COLO668 (cell line): Measurements from ENCODE around the gene CUEDC1.
"Not testable (repeated sequence)": the region's sequence is repeated elsewhere in the genome, so short reads cannot be mapped to it uniquely, and the experiment has no call there.

ENCODE experiments used
- DNase-seq: peaks from one replicate; lab custom pipeline; 2025; ENCODE audit not compliant: unreplicated experiment; lab: John Stamatoyannopoulos, UW

Gene CUEDC1

DNA sequence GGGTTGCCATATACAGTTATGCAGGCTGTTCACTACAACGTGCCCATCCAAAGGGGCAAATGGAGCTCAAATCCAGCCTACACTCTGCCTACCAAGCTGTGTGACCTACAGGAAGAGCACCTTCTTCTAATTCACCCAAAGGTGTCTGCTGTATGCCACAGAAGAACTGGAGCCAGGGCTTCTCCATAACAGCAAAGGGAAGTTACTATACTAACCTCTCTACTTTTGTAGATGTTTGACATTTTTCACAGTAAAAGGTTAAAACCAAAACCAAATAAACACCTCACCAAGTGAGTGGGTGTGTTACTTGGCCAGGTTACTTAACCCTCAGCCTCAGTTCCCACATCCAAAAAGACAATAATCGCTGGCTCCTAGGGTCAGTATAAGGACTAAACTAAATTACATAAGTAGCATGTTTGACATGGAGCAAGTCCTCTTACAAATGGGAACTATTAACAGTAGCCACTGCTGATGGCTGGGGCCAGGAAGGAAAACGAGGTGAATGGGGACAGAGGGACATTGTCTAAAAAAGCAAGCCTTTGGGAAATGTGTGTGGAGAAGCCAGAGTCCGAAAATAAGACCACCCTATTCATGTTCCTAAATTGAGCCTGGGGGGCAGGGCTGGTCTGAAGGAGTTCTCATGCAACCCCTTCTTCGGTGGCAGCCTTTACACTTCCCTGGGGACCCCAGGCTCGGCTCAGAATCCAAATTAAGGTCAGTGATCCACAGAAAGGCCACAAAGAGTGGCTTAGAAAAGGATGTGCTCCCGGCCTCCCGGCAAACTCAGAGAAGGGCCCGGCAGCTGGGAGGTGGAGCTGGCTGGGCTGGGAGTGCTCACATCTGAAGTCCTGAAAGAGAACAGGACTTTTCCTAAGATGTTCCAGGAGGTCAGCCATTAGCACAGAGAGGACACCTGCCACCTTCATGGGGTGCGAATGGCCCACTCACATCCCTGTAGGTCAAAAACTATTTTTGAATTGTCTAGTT, 13.5 kb downstream of the CUEDC1 start:
- DNase-seq = no peak

DNA sequence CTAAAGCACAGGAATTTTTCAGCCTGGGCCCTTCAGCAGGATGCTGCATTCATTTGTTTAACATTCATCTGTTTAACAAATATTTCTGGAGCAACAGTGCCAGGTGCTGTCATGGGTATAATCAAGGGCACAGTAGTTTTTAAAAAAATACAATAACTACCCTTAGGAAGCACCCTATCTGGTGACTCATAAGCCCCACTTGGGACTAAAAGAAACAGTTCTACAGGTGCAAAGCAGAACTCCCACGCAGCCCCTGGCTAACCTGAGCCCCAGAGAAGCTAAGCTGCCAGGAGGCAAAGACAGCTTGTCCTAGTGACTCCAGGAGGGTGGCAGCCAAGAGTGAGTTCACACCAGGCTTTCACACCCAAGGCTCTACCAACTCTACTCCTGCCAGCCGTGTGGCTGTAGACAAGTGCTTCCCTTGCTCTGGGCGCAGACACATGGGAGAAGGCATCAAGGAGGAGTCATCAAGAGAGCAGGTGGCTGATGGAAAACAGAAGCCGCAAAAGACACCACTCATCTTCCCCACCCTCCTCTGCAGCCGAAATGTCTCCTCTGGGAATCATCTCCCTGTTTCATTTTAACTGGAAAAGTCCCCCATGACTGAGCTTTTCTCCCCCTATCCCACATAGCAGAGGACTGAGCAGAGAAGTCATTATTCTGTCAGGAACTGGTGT, 14.4 kb downstream of the CUEDC1 start:
- peak; percentile 63 for DNase-seq

DNA sequence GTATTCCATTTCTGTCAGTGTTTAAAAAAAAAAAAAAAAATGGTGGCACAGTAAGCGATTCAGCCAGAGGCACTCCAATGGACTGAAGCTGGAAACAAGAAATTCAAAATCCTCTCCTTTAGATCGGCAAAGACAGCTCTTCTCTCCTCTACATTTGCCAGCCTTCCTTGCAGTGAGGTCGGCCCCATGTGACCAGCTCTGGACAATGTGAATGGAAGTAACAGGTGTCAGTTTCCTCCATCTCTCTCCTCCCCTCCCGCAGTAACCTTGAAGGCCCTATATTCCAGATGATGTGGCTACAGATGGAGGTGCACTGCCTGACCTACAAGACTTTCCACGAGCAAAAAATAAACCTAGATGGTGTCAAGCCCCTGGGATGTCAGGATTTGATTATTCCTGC, 15.0 kb downstream of the CUEDC1 start:
- DNase-seq = peak; percentile 48

- peak; percentile 80 for DNase-seq
Observed at GRCh38 chr17:57939797-57940196, 15.4 kb downstream of the CUEDC1 start.

- peak; percentile 64 for DNase-seq
Observed at GRCh38 chr17:57938061-57938502, 17.1 kb downstream of the CUEDC1 start.

- DNase-seq = peak; percentile 9
Observed at GRCh38 chr17:57937492-57937891, 17.7 kb downstream of the CUEDC1 start.

DNA sequence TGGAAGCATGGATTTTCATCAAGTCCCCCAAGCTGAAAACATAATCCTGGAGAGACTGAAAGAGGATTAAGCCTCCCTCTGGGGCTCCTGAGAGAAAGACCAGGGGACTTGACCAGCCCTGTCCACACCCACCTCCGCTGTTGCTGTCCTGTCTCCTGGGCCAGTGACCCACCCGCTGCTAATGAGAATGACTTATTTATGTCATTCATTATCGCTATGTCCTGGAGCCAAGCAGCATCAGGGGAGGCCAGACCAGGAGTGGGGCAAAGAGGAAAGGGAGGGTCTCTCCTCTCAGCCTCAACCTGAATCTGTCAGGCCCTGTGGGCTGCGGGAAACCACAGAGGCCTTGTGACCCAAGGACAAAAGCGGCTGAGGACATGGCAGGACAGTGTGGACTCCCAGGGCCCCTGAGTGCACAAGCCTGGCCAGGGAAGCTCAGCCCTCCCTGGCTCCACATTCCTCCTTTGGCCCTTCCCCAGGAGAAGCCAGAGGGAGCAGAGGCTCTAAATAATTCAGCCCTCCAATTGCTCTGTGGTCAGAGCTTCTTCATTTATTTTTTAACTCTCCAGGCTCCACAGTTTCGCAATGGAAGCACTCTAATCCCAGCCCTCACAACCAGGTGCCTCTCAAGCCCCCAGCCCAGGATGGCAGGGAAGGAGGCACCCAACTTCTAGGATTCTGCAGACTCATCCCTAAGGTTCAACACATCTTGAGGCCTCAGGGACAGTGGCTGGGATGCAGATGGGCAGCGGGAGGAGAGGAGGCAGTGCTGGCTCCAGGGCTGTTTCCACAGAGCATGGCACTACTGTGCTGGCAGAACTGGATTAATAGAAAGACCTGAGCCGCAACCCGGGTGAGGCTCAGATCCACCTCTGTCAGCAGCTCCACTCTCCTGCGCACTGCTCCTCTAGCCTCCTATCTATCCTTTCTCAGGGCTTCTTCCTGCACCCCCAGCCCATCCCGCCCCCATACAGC, 19.1 kb downstream of the CUEDC1 start:
- no peak for DNase-seq

- DNase-seq = no peak
Observed at GRCh38 chr17:57931488-57932137, 23.6 kb downstream of the CUEDC1 start.

DNA sequence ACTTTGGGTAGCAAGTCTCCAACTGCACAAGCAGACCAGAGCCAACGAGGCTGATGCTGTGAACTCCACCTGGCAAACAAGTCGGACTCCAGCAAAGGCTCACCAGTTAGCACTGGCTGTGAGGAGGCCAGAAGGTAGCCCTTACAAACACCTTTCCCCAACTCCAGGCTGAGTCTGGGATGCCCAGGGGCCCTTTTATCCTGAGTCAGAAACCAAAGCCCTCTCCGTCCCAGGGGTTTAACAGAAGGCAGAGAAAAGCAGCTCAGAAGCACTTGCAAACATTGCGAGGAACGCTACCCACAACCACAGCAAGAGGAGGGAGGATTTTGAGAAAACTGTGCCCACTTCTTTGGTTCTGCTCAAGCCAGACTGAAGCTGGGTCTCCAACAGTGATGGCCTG, 25.0 kb downstream of the CUEDC1 start:
- DNase-seq = no peak

GRCh38 chr17:57929386-57929785, 25.8 kb downstream of the CUEDC1 start:
- no peak for DNase-seq

GRCh38 chr17:57928928-57929327, 26.3 kb downstream of the CUEDC1 start:
- DNase-seq = no peak

DNA sequence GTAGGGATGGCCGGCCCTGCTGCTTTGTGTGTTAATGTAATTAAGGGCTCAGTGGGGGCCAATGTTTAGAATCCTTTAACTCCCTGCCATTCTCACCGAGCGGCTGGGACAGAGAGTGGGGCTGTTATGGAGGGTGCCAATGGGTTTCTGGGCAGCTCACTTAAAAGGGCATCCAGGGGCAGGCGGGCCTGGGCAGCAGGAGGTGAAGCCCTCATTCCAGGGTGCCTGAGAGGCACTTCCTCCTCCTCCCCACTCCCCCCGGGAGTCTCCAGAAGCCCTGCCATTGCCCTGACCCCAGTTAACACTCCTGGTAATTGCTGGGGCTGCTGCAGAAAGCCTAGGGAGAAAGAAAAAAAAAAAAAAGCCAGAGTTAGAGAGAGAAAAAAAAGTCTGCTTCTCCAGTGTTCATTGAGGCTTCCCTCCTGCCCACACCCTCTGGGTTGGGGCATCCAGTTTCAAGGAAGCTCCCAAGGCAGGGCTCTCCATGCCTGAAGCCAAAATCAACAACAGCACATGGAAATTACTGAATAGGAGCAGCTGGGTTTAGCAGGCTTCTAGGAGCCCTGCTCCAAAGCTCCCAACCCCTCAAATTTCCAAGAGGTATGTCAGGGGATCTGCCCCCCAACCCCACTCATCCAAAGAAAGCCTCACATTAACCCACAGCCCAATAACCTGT, 28.0 kb downstream of the CUEDC1 start:
- peak; percentile 57 for DNase-seq

DNA sequence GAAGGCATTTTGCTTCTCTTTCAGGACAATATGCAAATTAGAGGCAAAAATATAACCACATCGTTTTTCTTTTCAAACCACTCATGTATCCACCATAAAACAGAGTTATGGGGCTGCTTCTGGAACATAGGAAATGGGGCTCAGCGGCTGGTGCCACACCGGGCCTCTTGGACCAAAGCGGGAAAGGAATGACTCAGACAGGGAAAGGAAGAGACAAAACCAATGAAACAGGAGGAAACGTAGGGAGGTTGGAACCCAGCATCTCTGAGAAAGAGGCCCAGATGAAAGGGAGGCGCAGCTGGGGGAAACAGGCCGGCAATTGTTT, 28.5 kb downstream of the CUEDC1 start:
- no peak for DNase-seq

DNA sequence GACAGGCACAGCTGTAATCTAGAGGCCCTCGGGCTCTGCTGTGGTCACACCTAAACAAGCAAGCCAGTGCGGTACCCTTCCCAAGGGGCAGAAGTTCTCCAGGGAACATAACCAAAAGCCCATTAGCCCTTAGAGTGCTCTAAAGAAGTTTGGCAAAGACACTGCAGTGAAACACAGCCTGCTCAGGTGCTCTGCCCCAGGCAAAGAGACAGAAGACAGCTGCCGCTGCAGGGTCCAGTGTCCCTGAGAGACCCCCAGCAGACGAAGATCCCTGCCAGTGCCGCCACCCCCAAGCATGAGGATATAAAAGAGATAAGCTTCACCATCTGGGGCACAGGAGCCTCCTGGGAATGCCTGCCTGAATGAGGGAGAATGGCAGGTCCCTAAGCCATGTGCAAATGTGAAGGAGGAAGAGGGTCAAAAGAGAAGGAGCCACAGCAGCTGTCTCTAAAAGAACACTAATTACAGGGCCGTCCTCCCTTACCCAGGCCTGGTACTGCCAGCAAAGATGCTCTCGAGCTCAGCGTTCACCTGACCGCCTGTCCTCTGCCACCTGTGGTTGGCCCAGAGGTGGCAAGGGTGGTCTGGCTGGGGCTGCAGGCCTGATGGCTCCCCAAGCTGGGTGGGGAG, 29.7 kb downstream of the CUEDC1 start:
- peak; percentile 17 for DNase-seq

DNA sequence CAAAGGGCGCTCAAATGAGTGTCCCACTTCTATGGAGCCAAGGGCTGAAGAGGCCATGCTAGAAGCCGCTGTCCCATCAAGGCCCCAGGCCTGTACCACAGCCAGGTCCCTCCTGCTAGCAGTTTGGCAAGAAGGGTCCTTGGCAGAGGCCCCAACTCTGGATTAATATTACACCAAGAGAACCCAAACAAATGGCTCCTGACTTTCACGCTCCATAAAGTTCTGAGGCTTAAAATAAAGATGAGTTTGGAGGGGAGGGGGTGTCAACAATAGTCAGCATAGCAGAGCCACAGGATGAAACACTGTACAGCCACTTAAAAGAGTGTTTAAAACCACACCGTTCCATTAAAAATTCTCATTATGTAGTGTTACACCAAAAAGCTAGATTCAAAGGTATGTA, 30.5 kb downstream of the CUEDC1 start:
- no peak for DNase-seq

GRCh38 chr17:57923182-57923872, 31.9 kb downstream of the CUEDC1 start:
- DNase-seq = no peak

DNA sequence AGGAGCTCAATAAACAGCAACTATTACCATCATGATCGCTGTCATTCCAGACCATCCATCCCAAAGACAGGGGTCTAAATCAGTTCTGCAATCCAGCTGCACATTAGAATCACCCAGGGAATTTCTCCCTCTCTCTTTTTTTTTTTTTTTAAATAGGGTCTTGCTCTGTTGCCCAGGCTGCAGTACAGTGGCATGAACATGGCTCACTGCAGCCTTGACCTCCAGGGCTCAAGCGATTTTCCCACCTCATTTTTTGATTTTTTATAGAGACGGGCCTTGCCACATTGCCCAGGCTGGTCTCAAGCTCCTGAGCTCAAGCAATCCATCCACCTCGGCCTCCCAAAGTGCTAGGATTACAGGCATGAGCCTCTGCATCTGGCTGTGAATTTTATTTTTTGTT, 32.5 kb downstream of the CUEDC1 start:
- not testable (repeated sequence) for DNase-seq

DNA sequence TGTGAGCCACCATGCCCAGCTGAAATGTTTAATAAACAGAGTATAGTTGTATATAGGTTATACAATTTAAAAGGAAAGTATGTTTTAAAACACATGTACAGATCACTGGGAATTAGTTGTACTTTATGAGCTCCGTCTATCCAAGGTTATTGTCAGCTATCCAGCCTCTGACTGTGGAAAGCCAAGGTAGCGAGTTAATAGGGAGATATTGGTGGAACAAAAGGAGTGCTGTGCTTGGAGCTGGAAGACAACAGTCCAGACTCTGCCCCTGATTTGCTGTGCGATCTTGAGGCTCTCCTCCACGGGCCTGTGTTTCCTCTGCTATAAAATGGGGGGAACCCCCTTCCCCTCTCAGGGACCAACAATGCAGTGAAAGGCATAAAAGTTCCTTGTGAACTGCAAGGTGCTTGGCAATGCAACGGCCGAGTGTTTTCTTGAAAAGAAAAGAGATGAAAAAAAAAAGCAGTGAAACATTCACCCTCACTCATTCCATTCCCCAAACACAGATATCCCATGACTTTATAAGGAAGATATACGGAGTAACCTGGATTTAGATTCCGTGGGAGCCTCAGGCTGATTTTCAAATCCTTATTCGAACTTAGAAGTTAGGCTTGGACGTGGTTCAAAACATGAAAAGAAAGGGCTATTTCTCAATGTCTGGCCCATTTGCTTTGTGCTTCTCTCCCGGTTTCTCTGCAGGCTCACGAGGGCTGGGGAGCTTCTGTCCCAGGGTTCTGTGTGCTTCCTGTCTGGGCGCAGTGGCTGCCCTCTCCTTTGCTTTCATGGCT, 34.1 kb downstream of the CUEDC1 start:
- DNase-seq = no peak
